Panc1 (cell line): ENCODE measurements around the gene MTAP. TPM values are rescaled to one million over a fixed set of nuclear protein-coding genes. Genes with fewer than 3 reads are reported as not detected.

ENCODE experiments used
- ATAC-seq: fragments of 200-7000 bp; cut with Tn5 transposase; 2 replicates; pipeline ENCODE4 v1.9.1; 2020; ENCODE audit warnings: mild to moderate bottlenecking, moderate library complexity
- BruUV-seq: library from RNA; stranded (reverse); fragments of 400-500 nt; replicated peaks from 2 replicates; lab custom pipeline; 2021; lab: Mats Ljungman, UMichigan
- CTCF ChIA-PET: fragments of 300-600 bp; sonication (Branson Sonifier 250); formaldehyde crosslinking; loops from one replicate; lab custom pipeline; 2022; ENCODE audit warnings: antibody characterized with exemption; lab: Charles Lee
- POLR2A ChIA-PET: fragments of 300-600 bp; sonication (Branson Sonifier 250); formaldehyde crosslinking; loops from one replicate; lab custom pipeline; 2022; ENCODE audit warnings: antibody characterized with exemption; lab: Charles Lee
- DNase-seq: peaks from one replicate; pipeline ENCODE4 v3.0.0-alpha.2; 2010; ENCODE audit warnings: low read depth, low spot score
- H3K27ac ChIP-seq: 2 replicates; pipeline ENCODE4 v1.5.1; 2011; ENCODE audit warnings: mild to moderate bottlenecking, low read length, inconsistent platforms
- H3K27me3 ChIP-seq: fragments of 200-500 bp; sonication (Bioruptor generic); 2 replicates; pipeline ENCODE4 v1.6.0; 2014; ENCODE audit warnings: low read length, inconsistent platforms; ENCODE audit not compliant: control insufficient read depth, insufficient read depth
- H3K36me3 ChIP-seq: fragments of 200-500 bp; sonication (Bioruptor generic); 2 replicates; pipeline ENCODE4 v1.5.1; 2014; ENCODE audit warnings: inconsistent platforms, mild to moderate bottlenecking, low read length, moderate library complexity; ENCODE audit not compliant: control insufficient read depth, insufficient read depth
- H3K4me1 ChIP-seq: 2 replicates; pipeline ENCODE4 v1.5.1; 2011; ENCODE audit warnings: inconsistent platforms, mild to moderate bottlenecking, low read length, moderate library complexity; ENCODE audit not compliant: control insufficient read depth, insufficient read depth
- H3K4me3 ChIP-seq, 2 experiments: 2 replicates each; pipeline ENCODE4 v1.5.1; 2011 to 2012; ENCODE audit warnings: low read depth in 2 of 2, low read length in 2 of 2, mild to moderate bottlenecking in 2 of 2, inconsistent platforms in 1 of 2, moderate library complexity in 1 of 2
- H3K9me3 ChIP-seq: fragments of 200-500 bp; sonication (Bioruptor generic); 2 replicates; pipeline ENCODE4 v1.5.1; 2014; ENCODE audit warnings: low read depth, mild to moderate bottlenecking, inconsistent platforms, low read length, moderate library complexity; ENCODE audit not compliant: control insufficient read depth, insufficient read depth
- CTCF ChIP-seq: fragments of 450-650 bp; IDR thresholded peaks from 2 replicates; pipeline ENCODE4 v1.5.1; 2017; ENCODE audit warnings: mild to moderate bottlenecking
- POLR2AphosphoS5 ChIP-seq: IDR thresholded peaks from 2 replicates; pipeline ENCODE4 v1.6.1; 2012; ENCODE audit warnings: mild to moderate bottlenecking, low read depth, low read length, moderate library complexity
- REST ChIP-seq, 2 experiments: IDR thresholded peaks; 2 replicates each; pipeline ENCODE4 v1.6.1; 2011 to 2012; ENCODE audit warnings: low read depth in 2 of 2, control low read depth in 1 of 2, low read length in 1 of 2, mild to moderate bottlenecking in 1 of 2, moderate library complexity in 1 of 2; ENCODE audit not compliant: insufficient read depth in 1 of 2
- SIN3A ChIP-seq: IDR thresholded peaks from 2 replicates; pipeline ENCODE4 v1.6.1; 2012; ENCODE audit warnings: low read depth, mild to moderate bottlenecking, low read length, moderate library complexity, borderline replicate concordance; ENCODE audit not compliant: insufficient read depth
- TCF7L2 ChIP-seq: IDR thresholded peaks from 2 replicates; pipeline ENCODE4 v1.6.1; 2011; ENCODE audit warnings: mild to moderate bottlenecking, low read depth, low read length, inconsistent platforms
- in situ Hi-C: cut with HindIII; loops from 2 replicates; pipeline ENCODE4 v1.10.0; 2016; ENCODE audit warnings: low sequenced_read_pairs, low pct_unique_long_range_greater_than_20kb
- intact Hi-C: fragments of 100-400 bp; cut with micrococcal nuclease; formaldehyde crosslinking; loops from one replicate; pipeline ENCODE4 v1.10.0; 2022; ENCODE audit not compliant: unreplicated experiment
- total RNA-seq: library from RNA; stranded (reverse); gene quantifications from one replicate; pipeline ENCODE4 v1.2.1, GENCODE V29; 2021; ENCODE audit not compliant: unreplicated experiment

The MTAP gene
- total RNA-seq, 1 experiment from 2014 or later, result 9.6 TPM

- CTCF ChIA-PET, result no interaction called here
Observed at GRCh38 chr9:21761309-21761901, 41.0 kb upstream of the MTAP start.

GRCh38 chr9:21762064-21762463, 40.4 kb upstream of the MTAP start:
- ChIA-PET POLR2A (no interaction called here), CTCF (no interaction called here)
- in situ Hi-C loops, result no loop called here
- TF ChIP-seq SIN3A (no peak), CTCF (no peak), TCF7L2 (no peak), REST (IDR thresholded peaks at IDR 0.05; ENCODE audit: insufficient read depth in 1 of 2, low read depth in 2 of 2, low read length in 1 of 2) (no peak), POLR2AphosphoS5 (no peak)
- Histone ChIP-seq H3K27me3 (no peaks in the 10 kb centered on the region), H3K9me3 (no peaks in the 10 kb centered on the region), H3K36me3 (no peaks in the 10 kb centered on the region), H3K4me3 (no peak overlapping the region), H3K27ac (no peak overlapping the region), H3K4me1 (no peaks in the 10 kb centered on the region)
- no TSS peak for BruUV-seq
- DNase-seq, result no peak
- ATAC-seq, result no peak
- intact Hi-C loops, result no loop called here

More at GRCh38 chr9:21761309-21761901, 41.0 kb upstream of the MTAP start:
- Histone ChIP-seq H3K27me3 (no peaks in the 10 kb centered on the region), H3K27ac (no peak overlapping the region), H3K4me3 (no peak overlapping the region), H3K9me3 (no peaks in the 10 kb centered on the region), H3K4me1 (no peaks in the 10 kb centered on the region), H3K36me3 (no peaks in the 10 kb centered on the region)
- in situ Hi-C loops (no loop called here), intact Hi-C loops (no loop called here)
- no peak for TF ChIP-seq SIN3A
- TF ChIP-seq TCF7L2, result no peak
- TF ChIP-seq CTCF, result no peak
- no peak for TF ChIP-seq POLR2AphosphoS5
- TF ChIP-seq REST (IDR thresholded peaks at IDR 0.05; ENCODE audit: insufficient read depth in 1 of 2, low read depth in 2 of 2, low read length in 1 of 2), result no peak
- no TSS peak for BruUV-seq
- ATAC-seq (no peak), DNase-seq (no peak)
- POLR2A ChIA-PET, result no interaction called here
